SK-N-MC (cell line): ENCODE measurements around the gene SPATA18.

Source experiments
- EZH2 ChIP-seq: fragments of 200-600 bp; sonication (generic); IDR thresholded peaks from one replicate; pipeline ENCODE4 v1.6.1; 2017; ENCODE audit warnings: antibody characterized with exemption
- FOXP2 ChIP-seq: optimal IDR thresholded peaks from 2 replicates; pipeline ENCODE3; 2011; ENCODE audit warnings: mild to moderate bottlenecking, moderate library complexity; ENCODE audit not compliant: insufficient read depth; ENCODE audit errors: extremely low read length, control extremely low read depth
- POLR2AphosphoS5 ChIP-seq: IDR thresholded peaks from 2 replicates; pipeline ENCODE4 v1.6.1; 2012; ENCODE audit warnings: mild to moderate bottlenecking, low read depth, low read length, borderline replicate concordance

DNA sequence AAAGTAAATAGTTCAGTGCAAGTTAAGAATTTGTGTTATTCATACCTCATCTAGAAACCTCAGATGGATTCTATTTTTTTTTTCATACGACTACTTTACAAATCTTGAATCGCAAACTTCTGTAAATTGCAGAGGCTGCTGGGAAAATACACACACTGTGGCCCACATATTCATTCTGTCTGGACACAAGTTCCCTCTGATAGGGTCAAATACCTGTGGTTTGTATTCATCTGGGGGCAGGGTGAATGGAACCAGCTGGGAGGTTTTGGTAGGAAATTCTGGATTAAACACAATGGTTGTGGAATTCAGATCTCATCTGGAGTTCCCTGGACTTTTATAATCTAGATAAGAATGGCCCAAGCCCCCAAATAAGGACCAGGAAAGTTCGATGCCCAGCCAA lies 56.2 kb downstream of the SPATA18 start:
- TF ChIP-seq EZH2 (no peak), POLR2AphosphoS5 (no peak), FOXP2 (no peak)
